Heart left ventricle (tissue), 13 donors: Measurements from ENCODE around the gene ERCC4.

ENCODE experiments used
- POLR2A ChIP-seq, 2 donors: fragments of 450-650 bp; IDR thresholded peaks; one replicate each; pipeline ENCODE4 v1.6.1; 2017; ENCODE audit warnings: antibody characterized with exemption in 2 of 2, mild to moderate bottlenecking in 2 of 2, moderate library complexity in 2 of 2
- TF ChIP-seq, protein P1 (sequence below), 12 donors: fragments of 200-600 bp; sonication (generic) in 4 of 12; IDR thresholded peaks; one replicate each; pipeline versions ENCODE4 v1.5.0 to v1.8.0; 2018 to 2022; ENCODE audit warnings: antibody characterized with exemption in 12 of 12, mild to moderate bottlenecking in 5 of 12
- donor health status: ischemic (EF 13 %, LVEDD 7.1; RV severe dilation, severe dysfunction).
- donor health status: DM: no; HTN: yes; CAD: no.
- donor health status: DM: no; HTN: no; CAD: no.
- donor health status: ischemic (EF 25% LVEDD 6.9; RV normal size, moderate dysfunction).
- donor health status: ischemic (EF 25% LVEDD 5.7; RV mildly dilated, moderate dysfunction).
- donor health status: ischemic (EF 35%, LVEDD 5.7; RV mildly dilated, moderate dysfunction).
- donor health status: nonischemic (EF 11% LVEDD 7.7; RV severe dilation, severe dysfunction).
- donor health status: DM: yes; HTN: yes; CAD: no.
- donor health status: PGD.
- donor health status: ischemic (EF 29% LVEDD 5.4; RV normal size, mild dysfunction).
- donor health status: nonischemic (EF 23%, LVEDD 6.1; RV moderate dilation, normal function).

DNA sequence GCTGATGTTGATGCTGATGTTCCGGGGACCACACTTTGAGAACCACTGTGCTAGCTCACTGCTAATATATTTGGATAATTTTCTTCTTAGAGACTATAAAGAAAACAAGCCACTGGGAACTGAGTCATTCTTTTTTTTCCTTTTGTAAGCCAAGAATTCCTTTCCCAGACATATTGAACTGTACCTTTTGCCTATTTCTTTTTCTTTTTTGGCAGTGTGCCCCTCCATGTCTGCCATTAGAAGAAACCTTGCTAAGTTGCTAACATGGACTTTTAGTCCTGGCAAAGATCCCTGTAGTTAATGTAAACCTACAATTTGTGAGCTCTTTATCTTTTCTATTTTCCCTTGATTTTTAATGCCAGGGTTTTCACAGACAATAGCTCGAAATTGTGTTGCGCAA lies 17.3 kb upstream of the ERCC4 start:
- TF ChIP-seq, protein P1, sequence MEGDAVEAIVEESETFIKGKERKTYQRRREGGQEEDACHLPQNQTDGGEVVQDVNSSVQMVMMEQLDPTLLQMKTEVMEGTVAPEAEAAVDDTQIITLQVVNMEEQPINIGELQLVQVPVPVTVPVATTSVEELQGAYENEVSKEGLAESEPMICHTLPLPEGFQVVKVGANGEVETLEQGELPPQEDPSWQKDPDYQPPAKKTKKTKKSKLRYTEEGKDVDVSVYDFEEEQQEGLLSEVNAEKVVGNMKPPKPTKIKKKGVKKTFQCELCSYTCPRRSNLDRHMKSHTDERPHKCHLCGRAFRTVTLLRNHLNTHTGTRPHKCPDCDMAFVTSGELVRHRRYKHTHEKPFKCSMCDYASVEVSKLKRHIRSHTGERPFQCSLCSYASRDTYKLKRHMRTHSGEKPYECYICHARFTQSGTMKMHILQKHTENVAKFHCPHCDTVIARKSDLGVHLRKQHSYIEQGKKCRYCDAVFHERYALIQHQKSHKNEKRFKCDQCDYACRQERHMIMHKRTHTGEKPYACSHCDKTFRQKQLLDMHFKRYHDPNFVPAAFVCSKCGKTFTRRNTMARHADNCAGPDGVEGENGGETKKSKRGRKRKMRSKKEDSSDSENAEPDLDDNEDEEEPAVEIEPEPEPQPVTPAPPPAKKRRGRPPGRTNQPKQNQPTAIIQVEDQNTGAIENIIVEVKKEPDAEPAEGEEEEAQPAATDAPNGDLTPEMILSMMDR (IDR thresholded peaks at IDR 0.05): no peak
- no peak for TF ChIP-seq POLR2A (IDR thresholded peaks at IDR 0.05)
